ENCODE data around the gene UBTD2.

GRCh38 chr5:172305380-172305779 lies 21.8 kb upstream of the UBTD2 start:
- TF ChIP-seq CTCF (IDR thresholded peaks at IDR 0.05) (no peak), ZFX (IDR thresholded peaks at IDR 0.05; ENCODE audit: borderline replicate concordance) (no peak)
